ENCODE results near the gene NUDT16. TPM values are rescaled to one million over a fixed set of nuclear protein-coding genes. Genes with fewer than 3 reads are reported as not detected.

The NUDT16 gene
- total and polyA plus RNA-seq, 2 of the 8 experiments (the other 6 are each of a cell fraction or from before 2014, with no cell fraction given) = 8.5 to 19.1 TPM

GRCh38 chr3:131402391-131403039 lies 20.9 kb downstream of the NUDT16 start (continued):
- TF ChIP-seq GABPA (IDR thresholded peaks at IDR 0.05; ENCODE audit: borderline replicate concordance, insufficient read depth, low read length) (no peak), NRF1 (IDR thresholded peaks at IDR 0.05; ENCODE audit: low read depth, low read length) (no peak), E2F6 (IDR thresholded peaks at IDR 0.05) (no peak)
